ENCODE measurements around the gene PRRT1. TPM values are rescaled to one million over a fixed set of nuclear protein-coding genes. Genes with fewer than 3 reads are reported as not detected.

Gene PRRT1
- total RNA-seq, 1 experiment from 2014 or later, result 0.14 TPM

DNA sequence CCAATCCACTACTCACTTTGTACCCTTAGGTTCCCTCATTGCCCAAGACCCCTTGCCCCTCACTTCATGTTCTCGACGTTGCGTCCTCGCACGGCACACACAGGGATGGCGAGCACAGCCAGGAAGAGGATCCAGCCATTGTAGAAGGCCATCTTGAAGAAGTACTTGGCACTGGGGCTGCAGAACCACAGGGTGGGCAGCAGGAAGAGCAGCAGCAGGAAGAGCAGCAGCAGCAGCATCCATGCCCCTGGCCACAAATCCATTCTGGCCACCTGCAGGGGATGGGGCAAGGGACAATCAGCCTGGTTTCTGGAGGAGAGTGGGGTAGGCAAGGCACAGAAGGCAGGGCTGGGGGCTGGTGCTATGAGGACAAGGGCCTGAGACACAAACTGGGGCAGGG lies 19.5 kb upstream of the PRRT1 start:
- Histone ChIP-seq H3K27me3 (ENCODE audit: control insufficient read depth, insufficient read depth, low read length) (no peaks in the 10 kb centered on the region), H3K4me3 (ENCODE audit: insufficient read depth, low read depth, low read length) (no peak overlapping the region), H3K36me3 (replicated peaks; ENCODE audit: control insufficient read depth, insufficient read depth, low read length) (peaks cover 20% of the 10 kb centered on the region)
- DNase-seq, result no peak

DNA sequence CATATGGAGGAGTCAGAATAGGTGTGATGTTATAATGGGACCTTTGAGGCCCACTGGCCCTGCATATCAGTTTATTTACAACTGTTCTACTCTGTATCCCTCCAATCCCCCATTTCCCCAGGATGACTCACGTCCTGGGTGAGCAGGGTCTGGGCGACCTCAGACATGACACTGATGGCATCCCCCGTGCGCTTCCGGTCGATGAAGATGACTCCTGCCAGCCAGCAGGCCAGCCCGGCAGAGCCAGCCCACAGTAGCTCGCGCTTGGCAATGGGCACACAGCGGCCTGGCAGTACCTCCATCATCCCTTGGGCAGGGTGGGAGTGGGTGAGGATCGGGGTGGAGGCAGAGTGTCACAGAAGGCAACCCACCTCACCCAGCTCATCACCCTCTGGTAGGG lies 18.6 kb upstream of the PRRT1 start:
- Histone ChIP-seq H3K4me3 (ENCODE audit: insufficient read depth, low read depth, low read length) (no peak overlapping the region), H3K27me3 (ENCODE audit: control insufficient read depth, insufficient read depth, low read length) (no peaks in the 10 kb centered on the region), H3K36me3 (replicated peaks; ENCODE audit: control insufficient read depth, insufficient read depth, low read length) (peaks cover 20% of the 10 kb centered on the region)
- no peak for DNase-seq

DNA sequence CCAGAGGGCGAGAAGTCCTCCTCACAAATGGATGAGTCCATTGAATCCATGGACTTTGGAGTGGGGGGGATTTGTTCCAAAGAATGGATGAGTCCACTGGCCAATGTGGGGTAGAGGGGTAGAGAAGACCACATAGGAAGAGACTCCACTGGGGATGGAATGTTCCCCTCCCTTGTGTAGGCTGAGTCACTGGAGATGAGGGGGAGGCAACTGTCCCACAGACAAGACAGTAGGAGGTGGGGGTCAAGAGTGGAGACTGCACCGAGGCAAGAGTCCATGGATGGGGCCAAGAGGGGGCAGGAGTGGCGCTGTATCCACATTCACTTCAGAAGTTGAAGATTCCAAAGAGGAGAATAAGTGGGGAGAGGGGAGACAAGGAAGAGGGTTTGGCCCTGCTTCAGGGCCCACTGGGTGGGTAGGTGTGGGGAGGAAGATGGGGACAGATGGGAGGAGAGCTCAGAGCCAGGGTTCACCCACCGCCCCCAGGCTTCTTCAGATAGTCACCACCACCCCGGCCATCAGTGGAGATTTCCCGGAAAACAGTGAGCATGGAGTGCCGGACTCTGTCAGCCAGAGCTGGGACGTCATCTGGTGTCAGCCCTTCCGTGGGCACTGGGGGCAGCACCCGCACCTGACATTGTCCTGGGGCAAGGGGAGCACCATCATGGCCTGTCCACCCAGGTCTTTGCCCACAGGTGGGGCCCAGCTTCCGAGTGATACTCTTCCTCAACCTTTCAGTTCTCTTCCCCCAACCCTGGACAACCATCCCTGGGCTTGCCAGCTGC lies 17.3 kb upstream of the PRRT1 start:
- DNase-seq, result no peak
- H3K4me3 ChIP-seq (ENCODE audit: insufficient read depth, low read depth, low read length), result no peak overlapping the region
- peaks cover 20% of the 10 kb centered on the region for H3K36me3 ChIP-seq (replicated peaks; ENCODE audit: control insufficient read depth, insufficient read depth, low read length)
- no peaks in the 10 kb centered on the region for H3K27me3 ChIP-seq (ENCODE audit: control insufficient read depth, insufficient read depth, low read length)

DNA sequence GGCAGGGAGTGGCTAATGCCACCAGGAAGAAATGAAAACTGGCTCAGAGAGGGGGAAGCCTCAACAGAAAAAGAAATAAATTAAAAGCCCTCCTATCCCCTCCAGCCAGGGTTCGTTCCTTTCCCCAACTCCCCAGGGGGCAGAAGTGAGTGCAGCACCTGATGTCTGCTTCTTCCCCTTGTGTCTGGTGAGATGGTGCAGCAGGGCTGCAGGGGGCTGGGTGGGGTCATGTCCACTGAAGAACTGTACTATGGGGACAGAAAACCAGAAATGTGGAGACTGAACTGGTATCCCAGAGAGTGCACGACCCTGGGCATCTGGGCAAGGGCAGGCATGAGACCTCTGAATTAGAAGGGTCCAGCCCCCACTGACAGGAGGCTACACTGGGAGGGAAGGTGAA lies 16.6 kb upstream of the PRRT1 start:
- Histone ChIP-seq H3K36me3 (replicated peaks; ENCODE audit: control insufficient read depth, insufficient read depth, low read length) (peaks cover 20% of the 10 kb centered on the region), H3K4me3 (ENCODE audit: insufficient read depth, low read depth, low read length) (no peak overlapping the region), H3K27me3 (ENCODE audit: control insufficient read depth, insufficient read depth, low read length) (no peaks in the 10 kb centered on the region)
- DNase-seq, result no peak

DNA sequence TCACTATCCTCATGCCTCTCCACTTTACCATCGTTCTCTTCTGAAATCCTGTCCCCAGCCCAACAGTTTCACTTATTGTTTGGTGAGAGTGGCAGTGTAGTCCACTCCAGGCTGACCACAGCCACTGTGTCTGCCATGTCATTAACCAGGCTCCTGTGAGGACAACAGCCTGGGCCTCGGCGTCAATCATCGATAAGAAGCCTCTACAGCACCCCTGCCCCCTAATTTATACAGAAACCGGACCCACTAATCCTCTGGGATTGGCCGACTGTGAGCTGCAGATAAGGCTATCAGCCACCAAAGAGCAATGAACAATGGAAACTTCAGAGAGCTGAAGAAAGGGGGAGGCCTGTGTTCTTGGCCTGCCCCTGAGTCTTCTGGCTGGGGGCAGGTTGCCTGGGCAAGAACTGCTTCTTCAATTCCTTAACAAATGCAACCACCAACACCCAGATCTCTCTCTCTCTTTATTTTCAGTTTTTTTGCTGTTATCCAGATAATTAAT lies 16.1 kb upstream of the PRRT1 start:
- Histone ChIP-seq H3K4me3 (ENCODE audit: insufficient read depth, low read depth, low read length) (no peak overlapping the region), H3K36me3 (replicated peaks; ENCODE audit: control insufficient read depth, insufficient read depth, low read length) (peaks cover 20% of the 10 kb centered on the region), H3K27me3 (ENCODE audit: control insufficient read depth, insufficient read depth, low read length) (no peaks in the 10 kb centered on the region)
- DNase-seq, result no peak

DNA sequence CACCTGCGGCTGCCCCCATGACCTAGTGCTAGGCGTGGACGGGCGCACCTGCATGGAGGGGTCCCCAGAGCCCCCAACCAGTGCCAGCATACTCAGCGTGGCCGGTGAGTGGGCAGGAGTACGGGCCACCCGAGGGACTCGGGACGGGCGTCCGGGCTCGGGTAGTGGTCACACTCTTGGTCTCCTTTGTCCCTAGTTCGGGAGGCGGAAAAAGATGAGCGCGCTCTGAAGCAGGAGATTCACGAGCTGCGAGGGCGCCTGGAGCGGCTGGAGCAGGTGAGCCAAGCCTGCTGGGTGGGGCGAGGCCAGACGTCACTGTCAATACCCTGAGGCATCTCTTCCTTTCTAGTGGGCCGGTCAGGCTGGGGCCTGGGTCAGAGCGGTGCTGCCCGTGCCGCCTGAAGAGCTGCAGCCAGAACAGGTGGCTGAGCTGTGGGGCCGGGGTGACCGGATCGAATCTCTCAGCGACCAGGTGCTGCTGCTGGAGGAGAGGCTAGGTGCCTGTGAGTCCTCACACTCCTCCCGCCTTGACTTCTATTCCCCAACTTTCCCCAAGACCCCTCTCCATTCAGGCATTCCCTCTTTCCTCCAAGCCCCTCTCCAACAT lies 15.5 kb upstream of the PRRT1 start:
- DNase-seq, result peak; percentile 63
- H3K27me3 ChIP-seq (ENCODE audit: control insufficient read depth, insufficient read depth, low read length), result no peaks in the 10 kb centered on the region
- peaks cover 20% of the 10 kb centered on the region for H3K36me3 ChIP-seq (replicated peaks; ENCODE audit: control insufficient read depth, insufficient read depth, low read length)
- H3K4me3 ChIP-seq (ENCODE audit: insufficient read depth, low read depth, low read length), result no peak overlapping the region

DNA sequence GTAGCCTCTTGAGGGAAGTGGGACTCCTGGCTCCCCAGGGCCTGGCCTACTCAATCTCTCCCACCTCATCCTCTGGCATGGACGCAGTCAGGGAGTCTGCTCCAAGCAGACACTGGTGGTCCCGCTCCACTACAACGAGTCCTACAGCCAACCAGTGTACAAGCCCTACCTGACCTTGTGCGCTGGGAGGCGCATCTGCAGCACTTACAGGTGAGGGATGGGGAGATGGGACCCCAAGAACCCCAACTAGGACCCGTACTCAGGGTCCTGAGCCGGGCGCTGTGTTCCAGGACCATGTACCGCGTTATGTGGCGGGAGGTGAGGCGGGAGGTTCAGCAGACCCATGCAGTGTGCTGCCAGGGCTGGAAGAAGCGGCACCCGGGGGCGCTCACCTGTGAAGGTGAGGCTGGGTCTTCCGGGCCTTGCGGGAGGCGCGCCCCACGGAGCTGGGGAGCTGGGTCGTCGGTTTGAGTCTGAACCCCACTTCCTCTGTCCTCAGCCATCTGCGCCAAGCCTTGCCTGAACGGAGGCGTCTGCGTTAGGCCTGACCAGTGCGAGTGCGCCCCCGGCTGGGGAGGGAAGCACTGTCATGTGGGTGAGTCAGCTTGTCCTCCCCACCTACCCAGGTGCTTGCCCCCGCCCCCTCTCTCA lies 14.8 kb upstream of the PRRT1 start:
- no peak overlapping the region for H3K4me3 ChIP-seq (ENCODE audit: insufficient read depth, low read depth, low read length)
- DNase-seq, result peak; percentile 95
- no peaks in the 10 kb centered on the region for H3K27me3 ChIP-seq (ENCODE audit: control insufficient read depth, insufficient read depth, low read length)
- peaks cover 20% of the 10 kb centered on the region for H3K36me3 ChIP-seq (replicated peaks; ENCODE audit: control insufficient read depth, insufficient read depth, low read length)

DNA sequence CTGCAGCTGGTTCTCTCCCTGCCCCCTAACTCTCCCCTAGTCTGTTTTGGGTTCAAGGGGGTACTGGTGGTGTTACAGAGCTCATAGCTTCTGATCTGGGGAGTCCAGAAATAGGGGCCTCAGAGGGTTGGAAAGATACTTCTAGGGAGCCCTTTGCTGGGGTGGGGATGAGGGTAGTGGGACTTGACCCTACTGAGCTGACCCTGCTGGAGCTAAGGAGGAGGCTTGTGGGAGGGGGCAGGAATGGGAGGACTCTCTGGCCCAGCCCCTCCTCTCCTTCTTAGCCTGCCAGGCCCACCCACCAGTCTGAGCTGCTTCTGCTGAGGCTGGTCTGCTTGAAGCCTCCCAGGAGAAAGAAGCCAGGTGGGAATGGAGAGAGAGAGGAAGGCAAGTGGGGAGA lies 12.6 kb upstream of the PRRT1 start, which contains the start of gene EGFL8:
EGFL8 (plus strand) TSS at position 301 of the 400 bp plus-strand sequence. CDS start 1,571 bp downstream, outside the sequence.
- H3K27me3 ChIP-seq (ENCODE audit: control insufficient read depth, insufficient read depth, low read length), result no peaks in the 10 kb centered on the region
- peaks cover 3% of the 10 kb centered on the region for H3K36me3 ChIP-seq (replicated peaks; ENCODE audit: control insufficient read depth, insufficient read depth, low read length)
- H3K4me3 ChIP-seq (ENCODE audit: insufficient read depth, low read depth, low read length), result no peak within 1 kb of the TSS
- no peak for DNase-seq

DNA sequence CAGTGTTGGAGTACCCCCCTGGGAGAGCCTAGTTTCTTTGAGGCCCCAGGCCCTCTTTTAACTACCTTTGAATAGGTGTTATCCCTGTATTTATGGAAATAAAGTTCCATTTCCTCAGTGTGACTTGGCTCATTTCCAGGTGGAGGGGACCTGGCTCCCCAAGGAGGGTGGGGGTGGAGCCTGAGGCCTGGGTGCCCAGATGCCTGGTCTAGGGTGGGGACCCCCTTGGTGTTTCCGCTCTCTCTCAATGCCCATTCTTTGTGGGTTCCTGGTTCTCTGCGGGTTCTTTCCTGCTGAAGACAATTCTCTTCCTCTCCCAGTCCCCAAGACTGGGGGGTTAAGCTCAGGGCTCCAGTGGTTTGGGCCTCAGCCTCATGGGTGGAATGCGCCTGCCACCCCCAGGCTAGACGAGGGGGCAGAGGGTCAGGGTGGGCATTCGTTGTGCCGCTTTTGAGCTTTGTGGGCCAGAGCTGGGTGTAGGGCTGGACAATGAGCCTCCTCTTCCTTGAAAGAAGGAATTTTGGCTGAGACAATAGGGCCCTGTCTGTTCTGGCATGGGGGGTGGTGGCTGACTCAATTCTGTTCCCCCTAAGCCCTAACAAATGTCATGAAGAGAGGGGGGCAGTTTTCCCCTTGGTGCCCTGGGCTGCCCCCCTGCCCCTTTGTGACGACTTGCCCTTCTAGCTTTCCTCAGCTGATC lies 12.0 kb upstream of the PRRT1 start:
- no peak overlapping the region for H3K4me3 ChIP-seq (ENCODE audit: insufficient read depth, low read depth, low read length)
- no peaks in the 10 kb centered on the region for H3K27me3 ChIP-seq (ENCODE audit: control insufficient read depth, insufficient read depth, low read length)
- no peak for DNase-seq
- peaks cover under 1% of the 10 kb centered on the region for H3K36me3 ChIP-seq (replicated peaks; ENCODE audit: control insufficient read depth, insufficient read depth, low read length)

DNA sequence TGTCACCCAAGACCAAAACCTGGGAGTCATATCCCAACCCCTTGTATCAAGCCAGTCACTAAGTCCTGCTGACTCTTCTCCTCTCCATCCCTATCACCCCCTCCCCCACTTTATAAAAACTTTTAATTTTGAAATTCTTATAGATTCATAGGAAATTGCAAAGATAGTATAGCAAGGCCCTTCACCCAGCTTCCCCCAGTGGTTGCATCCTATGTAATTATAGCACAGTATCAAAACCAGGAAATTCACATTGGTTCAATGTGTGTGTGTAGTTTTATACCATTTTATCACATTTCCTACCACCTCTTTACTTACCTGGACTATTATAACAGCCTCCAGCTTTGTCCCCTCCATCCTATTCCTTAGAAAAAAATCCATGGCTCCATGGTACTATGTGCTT lies 6.3 kb upstream of the PRRT1 start:
- Histone ChIP-seq H3K36me3 (replicated peaks; ENCODE audit: control insufficient read depth, insufficient read depth, low read length) (peaks cover 10% of the 10 kb centered on the region), H3K4me3 (ENCODE audit: insufficient read depth, low read depth, low read length) (no peak overlapping the region), H3K27me3 (ENCODE audit: control insufficient read depth, insufficient read depth, low read length) (peaks cover 1% of the 10 kb centered on the region; the same call in 1 of the 2 replicates)
- DNase-seq, result no peak

DNA sequence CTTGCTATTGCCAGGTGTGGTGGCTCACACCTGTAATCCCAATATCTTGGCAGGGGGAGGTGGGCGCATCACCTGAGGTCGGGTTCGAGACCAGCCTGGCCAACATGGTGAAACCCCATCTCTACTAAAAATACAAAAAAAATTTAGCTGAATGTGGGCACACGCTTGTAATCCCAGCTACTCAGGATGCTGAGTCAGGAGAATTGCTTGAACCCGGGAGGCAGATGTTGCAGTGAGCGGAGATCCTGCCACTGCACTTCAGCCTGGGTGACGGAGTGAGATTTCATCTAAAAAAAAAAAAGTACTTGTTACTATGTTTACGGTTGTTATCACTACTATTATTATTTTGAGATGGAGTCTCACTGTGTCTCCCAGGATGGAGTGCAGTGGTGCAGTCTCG lies 5.2 kb upstream of the PRRT1 start:
- Histone ChIP-seq H3K36me3 (replicated peaks; ENCODE audit: control insufficient read depth, insufficient read depth, low read length) (peaks cover 10% of the 10 kb centered on the region), H3K4me3 (ENCODE audit: insufficient read depth, low read depth, low read length) (no peak overlapping the region), H3K27me3 (ENCODE audit: control insufficient read depth, insufficient read depth, low read length) (peaks cover 13% of the 10 kb centered on the region)
- no peak for DNase-seq

DNA sequence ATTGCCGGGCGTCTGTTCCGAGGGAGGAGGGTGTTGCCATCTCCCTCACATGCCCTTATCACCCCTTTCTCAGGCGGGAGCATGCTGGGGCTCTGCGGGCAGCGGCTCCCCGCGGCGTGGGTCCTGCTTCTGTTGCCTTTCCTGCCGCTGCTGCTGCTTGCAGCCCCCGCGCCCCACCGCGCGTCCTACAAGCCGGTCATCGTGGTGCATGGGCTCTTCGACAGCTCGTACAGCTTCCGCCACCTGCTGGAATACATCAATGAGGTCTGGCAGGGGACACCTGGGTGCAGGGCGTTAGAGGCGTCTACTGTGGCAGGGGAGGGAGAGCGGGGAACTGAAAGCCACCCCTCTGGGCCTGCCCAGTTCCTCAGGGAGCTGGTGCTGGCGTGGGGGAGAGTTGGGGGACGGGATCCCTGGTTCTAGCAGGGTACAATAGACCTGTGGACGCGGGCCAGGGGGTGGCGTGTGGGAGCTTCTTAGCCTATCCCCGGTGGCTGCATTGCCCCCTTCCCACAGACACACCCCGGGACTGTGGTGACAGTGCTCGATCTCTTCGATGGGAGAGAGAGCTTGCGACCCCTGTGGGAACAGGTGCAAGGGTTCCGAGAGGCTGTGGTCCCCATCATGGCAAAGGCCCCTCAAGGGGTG lies 2.9 kb upstream of the PRRT1 start:
- Histone ChIP-seq H3K36me3 (replicated peaks; ENCODE audit: control insufficient read depth, insufficient read depth, low read length) (peaks cover 10% of the 10 kb centered on the region), H3K27me3 (ENCODE audit: control insufficient read depth, insufficient read depth, low read length) (peaks cover 35% of the 10 kb centered on the region), H3K4me3 (ENCODE audit: insufficient read depth, low read depth, low read length) (peak overlapping the region; percentile 80)
- peak; percentile 89 for DNase-seq

DNA sequence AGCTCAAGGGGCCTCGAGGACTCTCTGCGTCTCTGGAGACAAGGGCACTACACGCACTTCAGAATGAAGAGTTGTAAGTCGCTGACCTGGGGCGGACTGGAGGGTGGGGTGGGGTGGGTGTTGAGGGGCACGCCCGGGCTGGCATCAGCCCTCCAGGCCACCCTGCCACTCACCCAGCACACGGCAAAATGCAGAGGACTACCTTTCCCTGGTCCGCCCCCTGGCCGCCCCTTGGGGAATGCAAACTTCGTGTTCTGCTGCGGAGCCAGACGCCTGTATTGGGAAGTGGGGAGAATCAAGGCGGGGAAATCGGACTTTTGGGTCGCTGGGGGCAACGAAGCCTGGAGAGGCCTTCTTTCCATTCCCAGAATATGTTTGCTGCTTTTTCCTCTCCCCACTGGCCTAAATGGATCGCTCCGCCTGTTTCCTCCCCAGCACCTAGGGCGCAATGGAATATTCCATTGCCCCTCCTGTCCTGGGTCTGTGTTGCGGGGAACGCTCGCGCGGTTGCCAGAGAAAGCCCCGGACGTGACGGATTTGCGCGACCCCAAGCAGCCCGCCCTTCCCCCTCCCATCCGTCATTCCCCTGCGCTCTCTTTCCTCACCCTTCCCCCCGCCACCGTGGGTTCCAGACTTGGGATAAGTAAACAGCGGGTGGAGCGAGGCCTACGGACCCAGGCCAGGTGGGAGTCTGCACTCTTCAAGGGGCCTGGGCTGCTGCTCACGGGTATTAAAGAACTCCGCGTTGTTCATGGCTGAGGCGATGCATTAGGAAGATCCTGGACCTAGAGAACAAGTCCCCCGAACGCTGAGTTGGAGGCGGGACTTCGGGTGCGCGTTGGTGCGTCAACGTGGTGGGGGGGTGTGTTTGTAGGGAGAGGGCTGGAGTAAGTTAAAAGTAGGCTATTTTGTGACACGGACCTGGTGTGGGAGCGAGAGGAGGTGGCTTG lies 2.1 kb upstream of the PRRT1 start, which contains the start of gene PPT2:
PPT2 (plus strand) TSS at position 578 of the 950 bp plus-strand sequence. CDS start 454 bp downstream, outside the sequence.
- Histone ChIP-seq H3K4me3 (ENCODE audit: insufficient read depth, low read depth, low read length) (peak within 1 kb of the TSS; percentile 80), H3K27me3 (ENCODE audit: control insufficient read depth, insufficient read depth, low read length) (peaks cover 43% of the 10 kb centered on the region), H3K36me3 (replicated peaks; ENCODE audit: control insufficient read depth, insufficient read depth, low read length) (peaks cover 10% of the 10 kb centered on the region)
- DNase-seq, result peak; percentile 94
